A172 (cell line): ENCODE results near the gene SLC2A5. TPM values are rescaled to one million over a fixed set of nuclear protein-coding genes. Genes with fewer than 3 reads are reported as not detected.

Source experiments
- DNase-seq: peaks from one replicate; pipeline ENCODE4 v3.0.0-alpha.2; 2015; ENCODE audit warnings: low spot score
- total RNA-seq: library from RNA; depleted of rRNA; stranded (reverse); fragments of >200 nt; shearing (Covaris generic); gene quantifications from 2 replicates; pipeline ENCODE4 v1.2.3, GENCODE V29; 2014

SLC2A5 gene
- total RNA-seq, 1 experiment from 2014 or later: not detected

GRCh38 chr1:9062021-9062471 lies 7.4 kb downstream of the SLC2A5 start:
- DNase-seq: no peak

- no peak for DNase-seq
Measured at GRCh38 chr1:9061252-9061960, 8.0 kb downstream of the SLC2A5 start.

- DNase-seq: no peak
Measured at GRCh38 chr1:9059891-9060744, 9.3 kb downstream of the SLC2A5 start.

- no peak for DNase-seq
Measured at GRCh38 chr1:9058465-9058864, 11.0 kb downstream of the SLC2A5 start.

- DNase-seq: no peak
Measured at GRCh38 chr1:9057851-9058250, 11.6 kb downstream of the SLC2A5 start.

- DNase-seq: no peak
Measured at GRCh38 chr1:9052272-9053049, 17.0 kb downstream of the SLC2A5 start.

- DNase-seq: no peak
Measured at GRCh38 chr1:9051379-9051778, 18.1 kb downstream of the SLC2A5 start.

GRCh38 chr1:9050803-9051202 lies 18.6 kb downstream of the SLC2A5 start:
- DNase-seq: no peak

GRCh38 chr1:9048551-9048950 lies 20.9 kb downstream of the SLC2A5 start:
- DNase-seq: no peak

- DNase-seq: no peak
Measured at GRCh38 chr1:9047019-9047418, 22.4 kb downstream of the SLC2A5 start.

GRCh38 chr1:9045861-9046510 lies 23.4 kb downstream of the SLC2A5 start:
- DNase-seq: no peak

- DNase-seq: no peak
Measured at GRCh38 chr1:9044236-9044635, 25.2 kb downstream of the SLC2A5 start.

GRCh38 chr1:9042272-9042671 lies 27.2 kb downstream of the SLC2A5 start:
- DNase-seq: no peak

- DNase-seq: no peak
Measured at GRCh38 chr1:9041116-9041779, 28.2 kb downstream of the SLC2A5 start.

- no peak for DNase-seq
Measured at GRCh38 chr1:9040659-9041030, 28.8 kb downstream of the SLC2A5 start.

- DNase-seq: no peak
Measured at GRCh38 chr1:9039761-9040658, 29.4 kb downstream of the SLC2A5 start.

- DNase-seq: no peak
Measured at GRCh38 chr1:9038881-9039760, 30.3 kb downstream of the SLC2A5 start.

GRCh38 chr1:9038338-9038650 lies 31.1 kb downstream of the SLC2A5 start:
- no peak for DNase-seq
